GM21529 (cell line): ENCODE measurements around the gene LBX2.

ENCODE experiments used
- ATAC-seq: cut with Tn5 transposase; IDR thresholded peaks from one replicate; pipeline ENCODE4 v1.9.1; 2021; ENCODE audit not compliant: unreplicated experiment

Gene LBX2

DNA sequence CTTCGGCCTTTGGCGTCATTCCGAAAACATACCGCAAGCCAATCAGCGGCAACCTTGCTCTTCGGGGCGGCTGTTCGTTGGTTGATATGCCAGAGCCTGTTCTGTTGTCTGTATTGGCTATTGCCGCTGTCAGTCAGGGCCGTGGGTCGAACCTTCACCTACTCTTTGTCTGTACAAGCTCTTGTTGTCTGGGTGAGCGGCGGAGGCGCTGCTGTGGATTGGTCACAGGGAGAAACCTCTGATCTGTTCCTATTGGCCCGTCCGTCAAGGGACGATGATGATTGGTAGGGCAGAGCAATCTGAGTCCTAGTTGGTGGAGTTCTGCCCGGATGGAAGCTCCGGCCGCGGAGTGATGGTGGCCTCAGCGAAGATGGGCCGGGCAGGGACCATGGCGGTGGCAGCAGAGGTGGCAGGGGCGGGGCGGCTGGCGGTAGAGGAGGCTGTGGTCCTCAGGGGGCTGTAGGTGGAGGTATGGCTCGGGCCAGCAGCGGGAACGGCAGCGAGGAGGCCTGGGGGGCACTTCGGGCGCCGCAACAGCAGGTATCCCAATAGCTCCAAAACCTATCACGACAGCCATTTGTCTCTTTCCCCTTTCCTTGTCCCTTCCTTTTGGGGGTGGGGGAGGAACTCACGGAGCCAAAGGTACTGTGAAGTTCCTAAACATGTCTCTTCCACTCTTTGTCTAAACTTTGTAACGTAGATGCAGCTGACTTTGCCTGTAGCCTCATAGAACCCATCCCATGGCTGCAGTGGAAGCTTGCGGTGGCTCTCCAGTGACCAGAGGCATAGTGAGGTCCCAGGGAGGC is 41.1 kb downstream of the LBX2 start, which contains the start of gene WBP1:
WBP1 (plus strand) TSS at position 307 of the 806 bp plus-strand sequence; CDS start at position 472, 165 bp downstream.
- peak; percentile 80 for ATAC-seq

DNA sequence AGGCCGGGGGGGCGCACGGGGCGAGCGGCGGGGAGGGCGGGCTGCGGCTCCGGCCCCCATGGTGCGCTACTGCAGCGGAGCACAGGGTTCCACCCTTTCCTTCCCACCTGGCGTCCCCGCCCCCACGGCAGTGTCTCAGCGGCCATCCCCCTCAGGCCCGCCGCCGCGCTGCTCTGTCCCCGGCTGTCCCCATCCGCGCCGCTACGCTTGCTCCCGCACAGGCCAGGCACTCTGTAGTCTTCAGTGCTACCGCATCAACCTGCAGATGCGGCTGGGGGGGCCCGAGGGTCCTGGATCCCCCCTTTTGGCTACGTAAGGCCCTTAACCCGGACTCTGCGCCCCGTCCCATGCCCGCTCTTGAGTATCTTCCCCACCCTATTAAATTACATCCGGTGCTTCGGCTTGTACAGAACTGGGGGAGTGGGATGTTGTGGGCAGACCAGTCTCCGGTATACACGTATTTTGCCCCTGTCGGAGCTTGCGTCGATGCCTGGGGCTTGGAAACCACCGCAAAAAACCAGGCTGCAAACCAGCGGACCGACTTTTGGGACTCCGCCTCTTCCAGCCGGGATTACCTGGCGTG is 41.8 kb downstream of the LBX2 start:
- ATAC-seq: peak; percentile 34

DNA sequence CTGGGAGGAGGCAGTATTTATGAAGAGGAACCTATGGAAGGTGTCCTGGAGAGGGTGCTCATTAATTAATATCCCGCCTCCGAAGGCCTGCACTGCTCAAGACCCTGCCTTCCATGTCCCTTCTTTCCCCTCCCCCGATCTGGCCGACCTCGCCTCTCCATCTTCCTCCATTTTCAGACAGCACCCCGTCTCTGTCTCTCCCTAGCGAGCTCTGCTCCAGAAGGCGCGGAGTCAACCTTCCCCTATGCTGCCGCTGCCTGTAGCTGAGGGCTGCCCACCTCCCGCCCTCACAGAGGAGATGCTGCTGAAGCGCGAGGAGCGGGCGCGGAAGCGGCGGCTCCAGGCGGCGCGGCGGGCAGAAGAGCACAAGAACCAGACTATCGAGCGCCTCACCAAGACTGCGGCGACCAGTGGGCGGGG is 42.3 kb downstream of the LBX2 start:
- ATAC-seq: no peak

GRCh38 chr2:74454654-74455511 is 44.5 kb downstream of the LBX2 start, which contains the start of gene INO80B:
Gene INO80B (plus strand): TSS chr2:74455087. CDS start chr2:74455117, 30 bp downstream.
- ATAC-seq: peak; percentile 36

- no peak for ATAC-seq
These were observed 48.7 kb downstream of the LBX2 start for GRCh38 chr2:74450570-74451190.

DNA sequence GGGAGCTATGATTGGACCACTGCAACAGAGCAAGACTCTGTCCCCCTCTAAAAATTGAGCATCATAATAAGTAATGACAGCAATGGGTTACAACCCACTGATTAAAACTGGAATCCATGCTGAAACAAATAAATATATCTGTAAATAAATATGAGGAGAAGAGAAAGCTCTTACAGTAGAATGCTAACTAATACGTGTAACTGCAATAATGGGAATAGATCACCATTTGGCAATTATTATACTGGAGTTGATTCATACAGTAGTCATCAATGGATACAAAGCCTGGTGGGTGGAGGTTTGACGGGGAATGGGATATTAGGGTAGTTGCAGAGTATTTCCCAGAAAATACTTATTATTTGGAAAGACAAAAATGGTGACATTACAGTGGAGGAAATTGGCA is 50.6 kb downstream of the LBX2 start:
- ATAC-seq: no peak
